SK-N-SH (cell line): Measurements from ENCODE around the gene TIMM23. TPM values are rescaled to one million over a fixed set of nuclear protein-coding genes. Genes with fewer than 3 reads are reported as not detected.
"Not testable (repeated sequence)": the region's sequence is repeated elsewhere in the genome, so short reads cannot be mapped to it uniquely, and the experiment has no call there.

Source experiments
- CTCF ChIA-PET: fragments of 300-600, 350-600 bp; formaldehyde crosslinking; extraction: SDS; loops from one replicate; lab custom pipeline; 2021; lab: Yijun Ruan, JAX
- POLR2A ChIA-PET: fragments of 350-600 bp; sonication (Branson Sonifier 250); formaldehyde crosslinking; extraction: SDS; loops from one replicate; lab custom pipeline; 2020; ENCODE audit warnings: antibody characterized with exemption, inconsistent platforms; lab: Yijun Ruan, JAX
- DNase-seq: peaks from one replicate; pipeline ENCODE4 v3.0.0; 2012
- H2AFZ ChIP-seq: fragments of 200-600 bp; sonication (generic); 2 replicates; pipeline ENCODE4 v1.8.1; 2016; ENCODE audit warnings: antibody characterized with exemption, mild to moderate bottlenecking, low read depth
- H3F3A ChIP-seq: fragments of 200-600 bp; sonication (generic); replicated peaks from 2 replicates; pipeline ENCODE3; 2016; ENCODE audit warnings: antibody characterized with exemption, mild to moderate bottlenecking; ENCODE audit not compliant: insufficient read depth
- H3K27ac ChIP-seq, 2 experiments: fragments of 200-500 bp in 1 of 2; fragments of 200-600 bp in 1 of 2; sonication (Bioruptor generic) in 1 of 2; sonication (generic), shearing (Covaris generic) in 1 of 2; 2 replicates each; pipeline versions ENCODE4 v1.5.1 to v1.6.1; 2014 to 2016; ENCODE audit warnings: low read depth in 2 of 2, inconsistent platforms in 1 of 2, low read length in 1 of 2, mild to moderate bottlenecking in 1 of 2, mixed read lengths in 1 of 2
- H3K27me3 ChIP-seq: fragments of 200-600 bp; sonication (generic), shearing (Covaris generic); 2 replicates; pipeline ENCODE4 v1.6.1; 2016; ENCODE audit warnings: mixed run types; ENCODE audit not compliant: insufficient read depth
- H3K36me3 ChIP-seq, 2 experiments: fragments of 200-500 bp in 1 of 2; fragments of 200-600 bp in 1 of 2; sonication (Bioruptor generic) in 1 of 2; sonication (generic) in 1 of 2; replicated peaks in 1 of 2; 2 replicates each; pipeline versions ENCODE3 to v1.5.1; 2014 to 2016; ENCODE audit warnings: low read length in 1 of 2, mild to moderate bottlenecking in 1 of 2; ENCODE audit not compliant: insufficient read depth in 2 of 2, control insufficient read depth in 1 of 2
- H3K4me1 ChIP-seq, 2 experiments: fragments of 200-500 bp in 1 of 2; fragments of 200-600 bp in 1 of 2; sonication (Bioruptor generic) in 1 of 2; sonication (generic), shearing (Covaris generic) in 1 of 2; 2 replicates each; pipeline versions ENCODE4 v1.5.1 to v1.6.1; 2014 to 2016; ENCODE audit warnings: low read depth in 1 of 2, low read length in 1 of 2, mixed run types in 1 of 2; ENCODE audit not compliant: insufficient read depth in 2 of 2, control insufficient read depth in 1 of 2
- H3K4me2 ChIP-seq: fragments of 200-600 bp; sonication (generic), shearing (Covaris generic); 2 replicates; pipeline ENCODE4 v1.6.1; 2017; ENCODE audit warnings: mixed run types
- H3K4me3 ChIP-seq, 2 experiments: fragments of 200-500 bp in 1 of 2; fragments of 200-600 bp in 1 of 2; sonication (Bioruptor generic) in 1 of 2; sonication (generic), shearing (Covaris generic) in 1 of 2; 2 replicates each; pipeline versions ENCODE4 v1.5.1 to v1.8.1; 2014 to 2016; ENCODE audit warnings: low read depth in 2 of 2, inconsistent platforms in 1 of 2, low read length in 1 of 2, mild to moderate bottlenecking in 1 of 2, mixed read lengths in 1 of 2, moderate library complexity in 1 of 2
- H3K79me2 ChIP-seq: fragments of 200-600 bp; sonication (generic); 2 replicates; pipeline ENCODE4 v1.8.1; 2017; ENCODE audit warnings: mild to moderate bottlenecking; ENCODE audit not compliant: insufficient read depth
- H3K9ac ChIP-seq: fragments of 200-600 bp; sonication (generic); 2 replicates; pipeline ENCODE4 v1.6.1; 2017; ENCODE audit warnings: mixed run types
- H3K9me2 ChIP-seq: fragments of 200-600 bp; sonication (generic); 2 replicates; pipeline ENCODE4 v1.6.1; 2017; ENCODE audit warnings: mixed run types
- H3K9me3 ChIP-seq: fragments of 200-600 bp; sonication (generic); 2 replicates; pipeline ENCODE4 v1.6.1; 2017; ENCODE audit warnings: mixed run types, mild to moderate bottlenecking, moderate library complexity
- H4K20me1 ChIP-seq: fragments of 200-600 bp; sonication (generic); 2 replicates; pipeline ENCODE4 v1.6.1; 2017; ENCODE audit warnings: mild to moderate bottlenecking, mixed run types; ENCODE audit not compliant: insufficient read depth
- ELF1 ChIP-seq: IDR thresholded peaks from 2 replicates; pipeline ENCODE4 v1.4.0; 2012
- FOSL2 ChIP-seq: IDR thresholded peaks from 2 replicates; pipeline ENCODE4 v1.4.0; 2012; ENCODE audit warnings: low read depth, mild to moderate bottlenecking, moderate library complexity, borderline replicate concordance
- FOXM1 ChIP-seq: IDR thresholded peaks from 2 replicates; pipeline ENCODE4 v1.4.0; 2012; ENCODE audit warnings: low read depth, mild to moderate bottlenecking
- GABPA ChIP-seq: IDR thresholded peaks from 2 replicates; pipeline ENCODE4 v1.4.0; 2012; ENCODE audit warnings: low read depth, mild to moderate bottlenecking
- MEF2A ChIP-seq: IDR thresholded peaks from 2 replicates; pipeline ENCODE4 v1.4.0; 2012; ENCODE audit warnings: low read depth, borderline replicate concordance
- NFIC ChIP-seq: IDR thresholded peaks from 2 replicates; pipeline ENCODE4 v1.4.0; 2012; ENCODE audit warnings: borderline replicate concordance
- POLR2AphosphoS5 ChIP-seq: IDR thresholded peaks from 2 replicates; pipeline ENCODE4 v1.6.1; 2012; ENCODE audit warnings: low read depth, low read length
- RCOR1 ChIP-seq: fragments of 150-350 bp; IDR thresholded peaks from 2 replicates; pipeline ENCODE4 v1.6.1; 2017; ENCODE audit warnings: antibody characterized with exemption, low read length
- RFX5 ChIP-seq: IDR thresholded peaks from 2 replicates; pipeline ENCODE4 v1.6.1; 2012; ENCODE audit warnings: mild to moderate bottlenecking, improper control_type of control experiment, low read length
- SIN3A ChIP-seq: IDR thresholded peaks from 2 replicates; pipeline ENCODE4 v1.6.1; 2012; ENCODE audit warnings: low read depth, mild to moderate bottlenecking, low read length, moderate library complexity, borderline replicate concordance
- TAF1 ChIP-seq: IDR thresholded peaks from 2 replicates; pipeline ENCODE4 v1.6.1; 2012; ENCODE audit warnings: low read depth, mild to moderate bottlenecking, low read length, moderate library complexity, borderline replicate concordance
- WGBS: methylation state at CpG from one replicate; pipeline ENCODE4 v1.1.6; 2017; ENCODE audit warnings: low lambda C conversion rate; 5-methylcytosine and 5-hydroxymethylcytosine counted together
- polyA plus RNA-seq, 3 experiments: library from polyadenylated mRNA; depleted of rRNA; stranded (reverse); fragments of >200 nt; gene quantifications; 2 replicates each; pipeline ENCODE4 v1.2.3, GENCODE V29; 2012
- TF ChIP-seq, protein P1 (sequence below): fragments of 150-350 bp; IDR thresholded peaks from 2 replicates; pipeline ENCODE4 v1.6.1; 2017; ENCODE audit warnings: antibody characterized with exemption, low read length, low read depth, borderline replicate concordance
- TF ChIP-seq, protein P2 (sequence below): fragments of 150-350 bp; IDR thresholded peaks from 2 replicates; pipeline ENCODE4 v1.6.1; 2016; ENCODE audit warnings: mild to moderate bottlenecking, low read depth, low read length
- TF ChIP-seq, protein P3 (sequence below): IDR thresholded peaks from 2 replicates; pipeline ENCODE4 v1.4.0; 2012; ENCODE audit warnings: low read depth
- TF ChIP-seq, protein P4 (sequence below): fragments of 200-600 bp; sonication (generic); IDR thresholded peaks from 2 replicates; pipeline ENCODE4 v1.6.1; 2017; ENCODE audit warnings: antibody characterized with exemption, mild to moderate bottlenecking, moderate library complexity

Gene TIMM23
- polyA plus RNA-seq, 1 of the 3 experiments (the other 2 are of a cell fraction): 87.0 TPM

DNA sequence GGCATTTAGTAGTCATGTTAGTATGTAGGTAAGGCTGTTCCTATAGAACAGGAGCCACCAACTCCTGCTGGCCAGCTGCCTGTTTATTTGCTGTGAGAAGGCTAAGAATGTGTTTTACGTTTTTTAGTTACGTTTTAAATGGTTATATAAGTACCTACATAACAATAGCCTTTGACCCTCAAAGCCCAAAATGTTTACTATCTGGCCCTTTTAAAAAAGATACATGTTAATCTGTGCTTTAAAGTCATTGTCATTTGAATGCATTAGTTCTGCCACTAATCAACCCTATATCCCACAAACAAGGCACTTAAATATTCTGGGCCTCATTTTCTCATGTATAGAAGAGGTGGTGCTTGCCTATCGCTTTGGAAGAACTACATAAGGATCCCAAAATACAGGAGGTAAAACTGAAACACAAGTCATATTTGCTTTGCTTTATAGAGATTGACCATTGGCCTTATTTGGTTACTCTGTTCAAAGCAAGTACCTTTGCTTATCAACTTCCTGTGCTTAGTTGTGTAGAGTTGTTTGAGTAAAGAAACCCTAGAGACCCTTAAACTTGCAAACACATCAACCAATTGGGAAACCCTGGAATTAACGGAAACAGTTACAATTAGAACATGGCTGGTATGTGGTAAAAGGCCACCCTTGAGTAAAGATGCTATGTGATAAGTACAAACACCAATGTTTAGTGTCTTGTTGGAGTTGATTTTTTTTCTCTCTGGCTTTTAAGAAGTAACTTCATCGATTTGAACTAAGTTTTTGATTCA, 25.9 kb downstream of the TIMM23 start:
- H3K9ac ChIP-seq: no peak overlapping the region
- no peaks in the 10 kb centered on the region for H3K9me2 ChIP-seq
- no peak overlapping the region for H3K4me2 ChIP-seq
- no peaks in the 10 kb centered on the region for H3K9me3 ChIP-seq
- CTCF ChIA-PET: no interaction called here
- 97% methylated on average over 5 of the region's 5 CpGs for WGBS
- TF ChIP-seq POLR2AphosphoS5 (no peak), ELF1 (no peak), GABPA (no peak), RCOR1 (no peak), SIN3A (no peak), FOXM1 (no peak), NFIC (no peak), FOSL2 (no peak), MEF2A (no peak), RFX5 (no peak), TAF1 (no peak)
- TF ChIP-seq, protein P1, sequence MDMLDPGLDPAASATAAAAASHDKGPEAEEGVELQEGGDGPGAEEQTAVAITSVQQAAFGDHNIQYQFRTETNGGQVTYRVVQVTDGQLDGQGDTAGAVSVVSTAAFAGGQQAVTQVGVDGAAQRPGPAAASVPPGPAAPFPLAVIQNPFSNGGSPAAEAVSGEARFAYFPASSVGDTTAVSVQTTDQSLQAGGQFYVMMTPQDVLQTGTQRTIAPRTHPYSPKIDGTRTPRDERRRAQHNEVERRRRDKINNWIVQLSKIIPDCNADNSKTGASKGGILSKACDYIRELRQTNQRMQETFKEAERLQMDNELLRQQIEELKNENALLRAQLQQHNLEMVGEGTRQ: no peak
- TF ChIP-seq, protein P2, sequence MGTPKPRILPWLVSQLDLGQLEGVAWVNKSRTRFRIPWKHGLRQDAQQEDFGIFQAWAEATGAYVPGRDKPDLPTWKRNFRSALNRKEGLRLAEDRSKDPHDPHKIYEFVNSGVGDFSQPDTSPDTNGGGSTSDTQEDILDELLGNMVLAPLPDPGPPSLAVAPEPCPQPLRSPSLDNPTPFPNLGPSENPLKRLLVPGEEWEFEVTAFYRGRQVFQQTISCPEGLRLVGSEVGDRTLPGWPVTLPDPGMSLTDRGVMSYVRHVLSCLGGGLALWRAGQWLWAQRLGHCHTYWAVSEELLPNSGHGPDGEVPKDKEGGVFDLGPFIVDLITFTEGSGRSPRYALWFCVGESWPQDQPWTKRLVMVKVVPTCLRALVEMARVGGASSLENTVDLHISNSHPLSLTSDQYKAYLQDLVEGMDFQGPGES: no peak
- TF ChIP-seq, protein P3, sequence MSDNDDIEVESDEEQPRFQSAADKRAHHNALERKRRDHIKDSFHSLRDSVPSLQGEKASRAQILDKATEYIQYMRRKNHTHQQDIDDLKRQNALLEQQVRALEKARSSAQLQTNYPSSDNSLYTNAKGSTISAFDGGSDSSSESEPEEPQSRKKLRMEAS: no peak
- TF ChIP-seq, protein P4, sequence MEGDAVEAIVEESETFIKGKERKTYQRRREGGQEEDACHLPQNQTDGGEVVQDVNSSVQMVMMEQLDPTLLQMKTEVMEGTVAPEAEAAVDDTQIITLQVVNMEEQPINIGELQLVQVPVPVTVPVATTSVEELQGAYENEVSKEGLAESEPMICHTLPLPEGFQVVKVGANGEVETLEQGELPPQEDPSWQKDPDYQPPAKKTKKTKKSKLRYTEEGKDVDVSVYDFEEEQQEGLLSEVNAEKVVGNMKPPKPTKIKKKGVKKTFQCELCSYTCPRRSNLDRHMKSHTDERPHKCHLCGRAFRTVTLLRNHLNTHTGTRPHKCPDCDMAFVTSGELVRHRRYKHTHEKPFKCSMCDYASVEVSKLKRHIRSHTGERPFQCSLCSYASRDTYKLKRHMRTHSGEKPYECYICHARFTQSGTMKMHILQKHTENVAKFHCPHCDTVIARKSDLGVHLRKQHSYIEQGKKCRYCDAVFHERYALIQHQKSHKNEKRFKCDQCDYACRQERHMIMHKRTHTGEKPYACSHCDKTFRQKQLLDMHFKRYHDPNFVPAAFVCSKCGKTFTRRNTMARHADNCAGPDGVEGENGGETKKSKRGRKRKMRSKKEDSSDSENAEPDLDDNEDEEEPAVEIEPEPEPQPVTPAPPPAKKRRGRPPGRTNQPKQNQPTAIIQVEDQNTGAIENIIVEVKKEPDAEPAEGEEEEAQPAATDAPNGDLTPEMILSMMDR: no peak
- TF ChIP-seq, all 33 proteins: peak for 0
- Histone ChIP-seq H3K79me2 (peaks cover 29% of the 10 kb centered on the region), H3K27ac (no peak overlapping the region), H3K4me1 (no peaks in the 10 kb centered on the region), H3F3A (peaks cover 15% of the 10 kb centered on the region), H3K4me3 (no peak overlapping the region), H2AFZ (no peak overlapping the region), H3K27me3 (no peaks in the 10 kb centered on the region), H4K20me1 (peaks cover 4% of the 10 kb centered on the region; the same call in 1 of the 2 replicates), H3K36me3 (peaks cover 35 to 56% of the 10 kb centered on the region in 2 experiments)
- no peak for DNase-seq
- POLR2A ChIA-PET: no interaction called here

DNA sequence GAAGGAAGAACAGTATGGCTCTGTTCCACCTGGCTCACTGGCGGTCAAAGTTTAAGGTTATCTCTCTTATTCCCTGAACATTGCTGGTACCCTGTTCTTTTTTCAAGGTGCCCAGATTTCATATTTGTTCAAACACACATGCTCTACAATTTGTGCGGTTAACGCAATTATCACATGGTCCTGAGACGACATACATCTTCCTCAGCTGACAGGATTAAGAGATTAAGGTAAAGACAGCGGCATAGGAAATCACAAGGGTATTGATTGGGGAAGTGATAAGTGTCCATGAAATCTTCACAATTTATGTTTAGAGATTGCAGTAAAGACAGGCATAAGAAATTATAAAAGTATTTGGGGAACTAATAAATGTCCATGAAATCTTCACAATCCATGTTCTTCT, 27.7 kb downstream of the TIMM23 start:
- H3K4me1 ChIP-seq, H3K4me3 ChIP-seq, H3K9ac ChIP-seq, H4K20me1 ChIP-seq, H3K27me3 ChIP-seq, H3K9me3 ChIP-seq, H3K4me2 ChIP-seq, DNase-seq, H2AFZ ChIP-seq, H3K9me2 ChIP-seq, H3K27ac ChIP-seq, POLR2A ChIA-PET: not testable (repeated sequence)
- Histone ChIP-seq H3K79me2 (peaks cover 21% of the 10 kb centered on the region), H3K36me3 (peaks cover 45 to 64% of the 10 kb centered on the region in 2 experiments), H3F3A (peaks cover 22% of the 10 kb centered on the region)
- 99% methylated on average over 5 of the region's 5 CpGs for WGBS
- CTCF ChIA-PET: interaction anchor here (2.1 kb wide), 1 partner anchor 29 kb away, joined by 6 read pairs; no protein-coding TSS in a partner anchor
